Glutamatergic neuron (in vitro differentiated cells): ENCODE data around the gene ANO9. TPM values are rescaled to one million over a fixed set of nuclear protein-coding genes. Genes with fewer than 3 reads are reported as not detected.

Experiments
- DNase-seq: peaks from one replicate; pipeline ENCODE4 v3.0.0; 2022
- H3K27ac Mint-ChIP-seq: one replicate; pipeline ENCODE4 v1.8.0; 2020; ENCODE audit warnings: mild to moderate bottlenecking, mixed read lengths, inconsistent platforms; ENCODE audit not compliant: unreplicated experiment
- H3K27me3 Mint-ChIP-seq: one replicate; pipeline ENCODE4 v1.8.0; 2020; ENCODE audit warnings: mild to moderate bottlenecking, moderate library complexity, mixed read lengths, inconsistent platforms; ENCODE audit not compliant: unreplicated experiment
- H3K36me3 Mint-ChIP-seq: one replicate; pipeline ENCODE4 v1.8.0; 2020; ENCODE audit warnings: mild to moderate bottlenecking, mixed read lengths, inconsistent platforms; ENCODE audit not compliant: unreplicated experiment
- H3K4me1 Mint-ChIP-seq: one replicate; pipeline ENCODE4 v1.8.0; 2020; ENCODE audit warnings: mild to moderate bottlenecking, low read depth, mixed read lengths, inconsistent platforms; ENCODE audit not compliant: unreplicated experiment
- H3K4me3 Mint-ChIP-seq: one replicate; pipeline ENCODE4 v1.8.0; 2020; ENCODE audit warnings: mild to moderate bottlenecking, mixed read lengths, inconsistent platforms; ENCODE audit not compliant: unreplicated experiment
- H3K9me3 Mint-ChIP-seq: one replicate; pipeline ENCODE4 v1.8.0; 2020; ENCODE audit warnings: mild to moderate bottlenecking, moderate library complexity, mixed read lengths, inconsistent platforms; ENCODE audit not compliant: unreplicated experiment
- CTCF ChIP-seq: fragments of 200-600 bp; sonication (generic); IDR thresholded peaks from one replicate; pipeline ENCODE4 v1.5.0; 2021; ENCODE audit not compliant: partially characterized antibody, unreplicated experiment
- total RNA-seq: library from RNA; stranded (reverse); fragmentation: NEBNext Ultra II Directional; extraction: Animal tissue kit (Norgen Biotek cat#: 25700); gene quantifications from one replicate; pipeline ENCODE4 v1.2.1, GENCODE V29; 2021; ENCODE audit not compliant: unreplicated experiment

The ANO9 gene
- total RNA-seq, 1 donor from 2014 or later: 1.8 TPM

- Mint-ChIP-seq H3K4me1 (peaks cover 5% of the 10 kb centered on the region), H3K27me3 (peaks cover 10% of the 10 kb centered on the region), H3K9me3 (peaks cover 18% of the 10 kb centered on the region), H3K36me3 (peaks cover 25% of the 10 kb centered on the region), H3K4me3 (no peak overlapping the region), H3K27ac (no peak overlapping the region)
- no peak for TF ChIP-seq CTCF
- DNase-seq: no peak
These were observed 57.3 kb downstream of the ANO9 start for GRCh38 chr11:384511-384910.

- Mint-ChIP-seq H3K27ac (peak overlapping the region; percentile 45), H3K4me3 (peak overlapping the region; percentile 27), H3K27me3 (peaks cover 13% of the 10 kb centered on the region)
These were observed 58.4 kb downstream of the ANO9 start for GRCh38 chr11:383431-383830.

GRCh38 chr11:382081-382629, 59.7 kb downstream of the ANO9 start:
- TF ChIP-seq CTCF: no peak
- no peak overlapping the region for H3K4me3 Mint-ChIP-seq
- peaks cover 20% of the 10 kb centered on the region for H3K27me3 Mint-ChIP-seq
- peaks cover 5% of the 10 kb centered on the region for H3K4me1 Mint-ChIP-seq
- H3K27ac Mint-ChIP-seq: peak overlapping the region; percentile 43
- H3K9me3 Mint-ChIP-seq: peaks cover 30% of the 10 kb centered on the region
- no peak for DNase-seq
- peaks cover 28% of the 10 kb centered on the region for H3K36me3 Mint-ChIP-seq

More at GRCh38 chr11:383431-383830, 58.4 kb downstream of the ANO9 start:
- H3K4me1 Mint-ChIP-seq: peaks cover 5% of the 10 kb centered on the region
- H3K9me3 Mint-ChIP-seq: peaks cover 24% of the 10 kb centered on the region
- TF ChIP-seq CTCF: no peak
- peaks cover 31% of the 10 kb centered on the region for H3K36me3 Mint-ChIP-seq
- no peak for DNase-seq

- no peak for DNase-seq
- H3K9me3 Mint-ChIP-seq: peaks cover 25% of the 10 kb centered on the region
- no peak overlapping the region for H3K27ac Mint-ChIP-seq
- no peak overlapping the region for H3K4me3 Mint-ChIP-seq
- peaks cover 20% of the 10 kb centered on the region for H3K27me3 Mint-ChIP-seq
- peaks cover 22% of the 10 kb centered on the region for H3K36me3 Mint-ChIP-seq
- peaks cover 5% of the 10 kb centered on the region for H3K4me1 Mint-ChIP-seq
- TF ChIP-seq CTCF: no peak
These were observed 60.2 kb downstream of the ANO9 start for GRCh38 chr11:381501-382072.

- no peak overlapping the region for H3K4me3 Mint-ChIP-seq
- peaks cover 5% of the 10 kb centered on the region for H3K4me1 Mint-ChIP-seq
- no peak overlapping the region for H3K27ac Mint-ChIP-seq
- H3K27me3 Mint-ChIP-seq: peaks cover 20% of the 10 kb centered on the region
- DNase-seq: no peak
- TF ChIP-seq CTCF: no peak
- H3K36me3 Mint-ChIP-seq: peaks cover 21% of the 10 kb centered on the region
- peaks cover 25% of the 10 kb centered on the region for H3K9me3 Mint-ChIP-seq
These were observed 60.8 kb downstream of the ANO9 start for GRCh38 chr11:380996-381395.
